GM19035 (cell line): ENCODE data around the gene MACROD2.
"Not testable (repeated sequence)": the region's sequence is repeated elsewhere in the genome, so short reads cannot be mapped to it uniquely, and the experiment has no call there.

Source experiments
- ATAC-seq: cut with Tn5 transposase; IDR thresholded peaks from one replicate; pipeline ENCODE4 v1.9.1; 2021; ENCODE audit not compliant: unreplicated experiment

MACROD2 gene

DNA sequence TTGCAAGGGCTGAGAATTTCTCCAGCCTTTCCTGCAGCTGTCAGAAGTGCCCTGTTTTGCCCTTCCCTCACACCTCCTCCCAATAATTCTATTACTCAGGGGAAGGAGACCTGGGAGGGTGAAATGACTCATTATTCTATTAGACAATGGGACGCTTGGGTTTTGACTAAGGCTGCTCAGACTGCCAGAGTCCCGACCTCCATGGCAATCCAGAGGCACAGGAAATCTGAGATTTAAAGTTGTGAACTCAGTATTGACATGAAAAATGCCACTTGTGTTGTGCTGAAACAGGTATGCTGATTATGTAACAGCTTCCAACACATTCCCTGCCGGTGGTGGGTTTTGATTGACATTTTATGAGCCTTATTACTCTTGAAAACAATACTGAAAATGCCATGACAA, 967.9 kb downstream of the MACROD2 start:
- ATAC-seq, result no peak

DNA sequence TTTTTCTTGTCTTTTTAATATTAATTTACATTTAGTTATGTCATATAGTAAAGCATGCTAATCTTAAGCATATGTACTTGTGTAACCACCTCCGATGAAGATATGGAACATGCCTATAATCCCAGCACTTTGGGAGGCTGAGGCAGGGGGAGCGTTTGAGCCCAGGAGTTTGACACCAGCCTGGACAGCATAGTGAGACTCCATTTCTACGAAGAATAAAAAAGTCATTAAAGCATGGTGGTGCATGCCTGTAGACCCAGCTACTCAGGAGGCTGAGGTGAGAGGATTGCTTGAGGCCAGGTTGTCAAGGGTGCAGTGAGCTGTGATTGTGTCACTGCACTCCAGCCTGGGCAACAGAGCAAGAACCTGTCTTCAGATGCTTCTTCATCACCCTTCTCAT, 970.9 kb downstream of the MACROD2 start:
- ATAC-seq, result no peak

DNA sequence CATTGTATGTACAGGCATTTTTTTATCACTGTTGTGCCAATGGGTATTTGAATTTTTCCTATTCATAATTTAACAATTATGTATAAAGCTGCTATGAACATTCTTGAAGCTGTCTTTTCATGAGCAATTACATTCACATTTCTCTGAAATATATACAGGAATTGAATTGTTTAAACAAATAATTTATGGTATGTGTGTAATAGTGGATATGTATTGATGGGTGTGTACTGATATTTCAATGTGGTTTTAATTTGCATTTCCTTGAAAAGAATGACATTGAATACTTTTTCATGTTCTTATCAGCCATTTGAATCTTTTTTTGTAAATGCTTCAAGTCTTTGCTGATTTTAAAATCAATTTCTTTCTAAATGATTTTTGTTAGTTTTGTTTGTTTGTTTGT, 971.5 kb downstream of the MACROD2 start:
- ATAC-seq, result no peak

GRCh38 chr20:14972256-14972655, 976.9 kb downstream of the MACROD2 start:
- ATAC-seq, result no peak

GRCh38 chr20:14972690-14973089, 977.4 kb downstream of the MACROD2 start:
- no peak for ATAC-seq

GRCh38 chr20:14979453-14979986, 984.2 kb downstream of the MACROD2 start:
- no peak for ATAC-seq

GRCh38 chr20:14981486-14981885, 986.2 kb downstream of the MACROD2 start:
- not testable (repeated sequence) for ATAC-seq

GRCh38 chr20:14982324-14982723, 987.0 kb downstream of the MACROD2 start:
- ATAC-seq, result not testable (repeated sequence)

DNA sequence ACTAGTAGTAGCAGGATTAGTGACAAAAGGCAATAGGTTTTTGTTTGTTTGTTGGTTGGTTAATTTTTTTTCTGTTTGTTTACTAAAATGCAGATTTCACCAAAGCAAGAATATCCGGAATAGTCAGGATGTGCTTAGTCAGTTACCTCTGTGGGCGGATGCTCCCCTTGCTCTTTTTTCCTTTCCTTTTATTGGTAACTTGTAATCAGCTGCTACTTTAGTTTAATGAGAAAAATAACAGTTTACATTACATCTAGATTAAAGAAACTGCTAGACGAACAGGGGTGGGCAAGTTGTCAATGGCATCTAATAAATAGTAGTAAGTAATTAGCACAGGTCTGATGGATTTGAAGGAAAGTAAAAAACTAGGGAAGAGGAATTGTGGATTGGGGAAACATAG, 989.0 kb downstream of the MACROD2 start:
- ATAC-seq, result no peak

DNA sequence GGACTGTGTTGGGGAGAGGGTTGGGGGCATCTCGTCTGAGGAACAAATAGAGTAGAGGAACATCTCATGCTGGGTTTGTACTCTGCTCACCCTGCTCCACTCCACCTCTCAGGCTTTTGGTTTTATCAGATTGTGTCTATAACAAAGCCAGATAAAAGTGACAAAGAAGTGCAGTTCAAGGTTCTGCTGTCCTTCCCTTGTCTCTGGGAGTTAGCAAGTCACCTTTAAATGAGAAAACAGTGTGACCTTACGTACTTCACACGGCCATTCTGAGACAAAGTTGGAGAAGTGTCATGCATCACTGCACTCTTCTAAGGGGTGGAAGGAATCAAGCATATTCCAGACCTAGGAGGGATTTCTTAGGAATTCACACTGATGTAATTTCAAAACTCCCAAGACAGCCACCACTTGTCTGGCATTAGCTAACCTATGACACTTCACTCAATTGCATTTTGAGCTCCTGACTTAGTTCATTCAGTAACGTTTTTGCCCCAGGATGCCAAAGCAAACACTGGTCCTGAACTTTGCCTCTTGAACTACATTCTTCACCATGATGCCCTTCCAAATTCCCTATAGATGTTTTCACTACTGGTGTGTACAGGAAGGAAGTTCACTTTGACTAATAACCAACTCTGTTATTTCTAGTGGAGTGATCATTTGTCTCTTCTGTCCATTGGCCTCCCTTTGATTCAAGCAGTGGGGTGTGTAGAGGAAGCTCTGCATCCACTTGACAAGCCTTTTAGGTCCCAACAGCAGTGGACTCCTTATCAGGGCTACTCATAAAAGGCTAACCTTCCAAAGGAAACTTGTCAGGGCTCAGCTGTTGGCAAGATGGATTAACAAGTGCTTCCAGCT, 989.7 kb downstream of the MACROD2 start:
- ATAC-seq, result no peak

DNA sequence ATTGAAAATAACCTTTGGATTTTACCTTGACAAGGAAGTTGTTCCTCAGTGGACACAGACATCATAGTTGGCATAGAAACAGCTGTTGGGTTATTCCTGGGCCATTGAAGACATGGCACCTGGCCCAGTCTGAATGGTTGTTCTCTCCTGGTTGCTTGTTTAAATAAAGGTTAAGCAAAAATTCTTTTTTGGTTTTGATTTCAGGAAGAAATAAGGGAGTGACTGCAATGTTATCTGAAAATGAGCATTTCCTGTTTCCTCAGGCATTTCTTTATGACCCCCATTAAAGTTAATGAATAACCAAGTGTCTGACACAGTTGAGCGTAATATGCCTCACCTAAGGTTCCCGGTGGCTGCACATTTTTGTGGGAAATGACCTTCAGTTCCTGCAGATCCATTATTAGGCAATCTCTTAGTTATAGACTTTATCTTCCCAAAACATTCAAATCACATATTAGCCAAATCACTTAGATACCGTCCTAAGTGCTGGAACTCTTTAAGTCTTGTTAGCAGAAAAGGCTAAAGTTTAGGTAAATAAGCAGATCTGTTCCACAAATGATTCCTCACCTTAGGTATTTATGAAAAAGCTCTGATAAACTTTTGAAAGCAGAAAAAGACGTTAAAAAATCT, 990.8 kb downstream of the MACROD2 start:
- no peak for ATAC-seq

GRCh38 chr20:14986656-14987055, 991.3 kb downstream of the MACROD2 start:
- no peak for ATAC-seq

DNA sequence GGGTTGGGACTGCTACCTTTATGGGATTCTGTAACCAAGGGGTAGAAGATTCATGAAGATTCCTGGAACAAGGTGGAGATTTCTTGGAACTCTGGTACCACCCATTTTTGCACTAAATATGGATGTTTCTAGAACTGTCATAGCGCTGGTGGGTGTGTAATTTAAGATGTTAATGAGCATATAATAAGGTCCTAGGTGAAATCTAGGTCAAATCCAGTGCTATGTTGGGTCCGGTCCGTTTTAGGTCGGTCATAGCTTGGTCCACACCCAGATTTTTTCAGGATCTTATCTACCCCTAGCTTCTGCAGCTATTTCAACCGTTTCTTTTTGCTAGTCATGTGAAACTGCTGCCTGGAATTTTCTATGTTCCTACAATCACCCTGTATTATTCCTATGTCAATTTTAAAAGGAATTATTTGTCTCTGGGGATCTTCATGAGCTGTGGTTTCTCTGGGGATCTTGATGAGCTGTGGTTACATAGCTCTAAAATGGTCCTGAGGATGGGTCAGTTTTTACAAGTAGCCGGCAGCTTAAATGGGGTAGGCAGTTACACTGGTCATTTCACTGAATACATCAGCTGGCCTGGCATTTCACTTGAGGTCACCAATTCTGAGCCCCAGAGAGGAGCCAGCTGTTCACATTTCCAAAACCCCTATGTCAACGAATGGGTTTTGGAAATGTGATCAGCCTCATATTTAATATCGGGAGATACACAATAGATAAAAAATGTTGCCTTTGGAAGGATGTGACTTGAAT, 994.4 kb downstream of the MACROD2 start:
- ATAC-seq, result no peak

DNA sequence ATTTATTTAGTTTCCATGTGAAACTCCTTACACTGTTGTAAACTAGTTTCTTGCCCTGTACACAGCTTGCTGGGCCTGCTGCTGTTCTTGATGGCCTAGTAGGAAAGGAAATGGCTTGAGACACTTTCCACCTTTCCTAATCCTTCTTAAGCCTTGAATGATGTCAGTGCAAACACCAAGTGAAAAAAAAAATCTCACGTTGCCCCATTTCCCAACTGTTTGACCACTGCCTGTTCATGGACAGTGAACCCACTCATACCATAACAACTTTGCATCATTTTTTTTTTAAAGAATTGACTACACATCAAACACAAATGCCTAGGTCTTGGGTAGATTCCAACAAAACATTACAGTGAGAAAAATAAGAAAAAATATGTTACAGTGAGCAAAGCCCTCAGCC, 995.7 kb downstream of the MACROD2 start:
- ATAC-seq, result no peak

DNA sequence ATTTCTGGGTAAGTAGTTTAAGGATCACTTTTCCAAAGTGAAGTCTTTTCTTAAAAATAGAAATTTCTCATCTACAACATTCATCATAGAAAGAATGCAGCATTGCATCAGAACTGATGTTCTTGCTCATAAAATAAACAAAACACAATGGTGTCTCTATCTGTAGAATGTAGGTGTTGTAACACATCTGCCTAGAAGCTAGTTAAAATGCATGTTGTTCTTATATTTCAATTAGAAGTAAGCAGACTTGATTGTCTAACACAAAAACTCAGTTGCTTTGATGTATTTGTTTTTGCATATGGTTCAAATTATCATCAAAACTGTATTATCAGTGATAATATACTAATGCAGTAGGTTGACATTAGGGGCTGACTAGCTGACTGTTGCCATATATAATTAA, 996.8 kb downstream of the MACROD2 start:
- no peak for ATAC-seq

- no peak for ATAC-seq
Observed at GRCh38 chr20:14992961-14993360, 997.6 kb downstream of the MACROD2 start.

- no peak for ATAC-seq
Observed at GRCh38 chr20:14996883-14997672, 1001.8 kb downstream of the MACROD2 start.

GRCh38 chr20:14997791-14998190, 1002.5 kb downstream of the MACROD2 start:
- ATAC-seq, result no peak

DNA sequence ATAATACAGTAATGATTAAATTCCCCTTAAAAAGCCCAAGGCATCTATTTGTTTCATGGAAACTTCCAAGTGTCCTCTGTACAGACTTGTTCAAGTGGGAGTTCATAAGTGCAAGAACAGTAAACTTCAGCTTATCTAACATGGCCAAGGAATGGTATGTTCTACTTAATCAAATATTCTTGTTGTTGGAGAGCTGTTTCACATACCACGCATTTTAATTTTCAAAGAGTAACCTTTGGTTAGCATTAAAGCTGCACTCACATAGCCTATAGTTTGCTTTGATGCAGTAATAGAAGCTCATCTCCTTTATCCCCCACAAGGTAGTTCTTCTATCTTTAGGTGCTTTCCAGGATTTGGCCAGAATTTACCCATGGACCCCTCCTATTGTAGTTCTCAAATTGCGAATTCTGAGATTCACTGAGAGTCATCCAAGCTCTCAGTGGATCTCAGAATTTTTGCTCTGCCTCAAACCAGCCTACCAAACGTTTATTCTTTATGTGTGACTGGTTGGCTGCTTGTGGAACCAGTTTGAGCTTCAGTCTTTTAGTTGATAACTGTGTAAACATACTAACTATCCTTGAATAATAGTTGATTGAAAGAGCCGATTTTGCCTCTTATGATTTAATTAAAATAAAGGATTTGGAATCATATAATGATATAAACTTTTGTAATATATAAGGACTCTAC, 1010.1 kb downstream of the MACROD2 start:
- ATAC-seq, result no peak

GRCh38 chr20:15011631-15012030, 1016.3 kb downstream of the MACROD2 start:
- ATAC-seq, result no peak
